Left kidney (tissue), 2 donors: ENCODE measurements around the gene YKT6. TPM values are rescaled to one million over a fixed set of nuclear protein-coding genes. Genes with fewer than 3 reads are reported as not detected.

ENCODE experiments used
- DNase-seq: peaks from one replicate; pipeline ENCODE4 v3.0.0-alpha.2; 2013
- polyA plus RNA-seq: library from polyadenylated mRNA; unstranded; fragments of 120-200 nt; gene quantifications from one replicate; pipeline ENCODE4 v1.2.1, GENCODE V29; 2013; ENCODE audit not compliant: insufficient read length

The YKT6 gene
- polyA plus RNA-seq, 1 donor, result 82.7 TPM

DNA sequence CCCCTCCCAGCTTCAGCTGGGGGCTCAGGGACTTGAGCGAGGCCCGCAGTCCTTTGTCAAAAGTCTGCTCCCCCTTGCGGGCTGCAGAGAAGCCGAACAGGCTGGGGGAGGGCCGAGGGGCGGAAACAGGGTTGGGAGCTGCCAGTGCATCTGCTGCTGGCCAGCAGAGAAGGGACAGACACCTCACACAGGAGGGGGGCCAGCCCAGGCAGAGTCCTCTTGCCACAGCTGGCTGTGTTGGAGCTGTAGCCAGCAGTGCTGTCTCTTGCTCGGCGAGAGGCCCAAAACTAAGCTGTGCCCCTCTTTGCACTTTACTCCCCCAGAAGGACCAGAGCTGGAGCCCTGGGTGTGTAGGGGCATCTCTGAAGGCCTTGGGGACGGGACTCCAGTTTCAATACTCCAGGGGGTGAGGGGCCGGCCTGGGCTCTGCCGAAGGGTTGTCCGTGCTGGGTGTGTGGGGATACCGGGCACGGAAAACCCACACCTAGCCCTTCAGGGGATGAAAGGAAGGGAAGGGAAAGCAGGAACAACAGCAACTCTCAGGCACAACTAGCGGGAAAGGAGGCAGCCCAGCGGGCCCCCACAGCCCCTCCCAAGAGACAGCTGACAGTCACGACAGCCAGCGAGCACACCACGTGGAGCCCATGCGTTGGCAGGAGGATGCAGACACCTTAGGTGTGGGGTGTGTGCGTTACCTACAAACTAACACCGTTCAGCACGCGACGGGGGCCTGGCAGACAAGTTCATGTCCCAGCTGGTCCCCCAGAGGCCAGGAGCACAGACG, 17.8 kb downstream of the YKT6 start:
- no peak for DNase-seq

DNA sequence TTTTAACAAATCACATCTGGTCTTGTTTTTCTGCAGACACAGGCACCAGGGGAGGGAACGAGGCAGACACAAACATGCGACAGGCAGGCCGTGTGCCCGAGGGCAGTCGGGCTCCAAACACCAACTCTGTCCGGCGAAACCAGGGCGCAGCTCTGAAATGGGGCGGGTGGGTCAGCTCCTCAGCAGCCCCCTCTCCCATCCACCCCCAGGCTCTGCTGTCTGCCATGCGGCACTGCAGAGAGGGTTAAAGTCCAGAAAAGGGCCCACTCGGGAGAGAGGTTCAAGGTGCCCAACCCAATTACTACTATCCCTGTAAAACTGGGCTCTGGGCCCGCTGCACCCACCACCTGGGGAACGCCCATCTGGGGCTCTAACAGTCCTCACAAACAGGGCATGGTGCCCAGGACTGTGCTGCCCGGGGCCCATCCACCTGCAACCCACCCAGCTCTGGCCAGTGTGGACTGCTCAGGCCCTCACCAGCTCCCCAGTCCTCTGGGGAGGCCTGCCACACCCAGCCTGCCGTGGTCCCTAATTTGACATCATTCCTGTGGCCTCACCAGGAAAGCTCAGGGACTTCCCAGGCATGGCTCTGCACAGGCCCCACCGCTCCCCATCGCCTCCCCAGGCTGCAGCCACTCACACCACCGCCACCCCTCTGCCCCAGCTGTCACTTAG, 18.7 kb downstream of the YKT6 start:
- DNase-seq, result no peak

DNA sequence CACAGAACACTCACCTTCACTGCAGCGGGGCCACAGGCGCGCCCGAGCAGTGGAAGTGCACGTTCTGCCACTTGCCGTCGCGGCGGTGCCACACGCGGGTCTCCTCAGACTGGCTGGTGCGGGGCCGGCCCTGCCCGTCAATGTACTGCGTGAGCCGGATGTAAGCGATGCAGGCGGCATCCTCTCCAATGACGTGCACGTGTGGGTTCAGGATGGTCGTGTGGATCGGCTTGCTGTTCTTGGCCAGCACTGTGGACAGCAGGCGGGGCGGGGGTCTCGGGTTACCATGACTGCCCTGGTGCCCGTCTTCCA, 19.2 kb downstream of the YKT6 start:
- no peak for DNase-seq

DNA sequence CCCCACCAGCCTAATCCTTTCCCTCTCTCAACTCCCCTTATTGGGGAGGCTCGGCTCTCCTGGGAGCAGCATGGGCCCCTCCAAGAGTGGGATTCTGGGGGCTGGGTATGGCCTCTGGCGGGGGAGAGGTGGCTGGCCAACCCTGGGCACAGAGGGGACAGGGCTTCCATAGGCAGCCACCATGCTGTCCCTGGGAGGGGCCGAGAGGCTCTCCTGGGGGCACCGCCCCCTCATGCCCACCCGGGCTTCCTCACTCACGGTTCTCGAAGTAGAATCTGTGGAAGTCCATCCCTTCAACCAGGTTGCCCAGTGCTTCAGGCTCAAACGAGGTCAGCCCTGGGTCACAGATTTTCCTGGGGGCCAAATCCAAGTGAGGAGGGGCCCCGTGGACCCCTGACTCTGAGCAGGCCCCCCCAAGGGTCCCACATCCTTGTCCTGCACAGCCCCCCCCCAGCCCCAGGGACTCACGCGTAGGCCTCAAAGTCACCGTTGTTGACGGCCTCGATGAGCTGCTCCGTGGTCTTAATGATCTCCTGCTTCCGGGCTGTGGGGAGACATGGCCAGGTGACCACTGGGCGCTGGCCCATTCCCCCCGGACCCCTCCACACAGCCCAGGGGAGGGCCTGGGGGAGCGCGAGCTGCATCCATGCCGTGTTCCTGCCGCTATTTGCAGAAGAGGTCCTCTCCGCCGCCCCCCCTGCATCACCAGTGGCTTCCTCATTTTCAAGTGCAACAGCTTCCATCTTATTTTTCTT, 19.8 kb downstream of the YKT6 start:
- no peak for DNase-seq

GRCh38 chr7:44221231-44221791, 20.5 kb downstream of the YKT6 start:
- DNase-seq, result no peak

DNA sequence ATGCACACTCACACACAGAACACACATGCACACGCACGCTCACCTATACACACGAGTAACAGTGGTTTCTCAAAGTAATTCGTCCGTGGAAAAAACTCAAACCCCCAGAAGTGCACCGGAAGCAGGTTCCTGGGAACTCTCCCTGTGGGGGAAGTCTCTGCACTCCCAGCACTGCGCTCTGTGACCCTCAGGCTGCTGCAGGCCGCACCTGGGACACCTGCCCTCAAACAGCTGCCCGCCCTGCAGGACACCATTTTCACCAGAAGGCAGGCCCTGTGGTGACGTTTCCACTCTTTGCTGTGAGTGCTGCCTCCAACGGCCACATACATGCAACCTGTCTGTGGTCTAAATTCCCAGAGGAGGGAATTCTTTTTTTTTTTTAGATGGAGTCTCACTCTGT, 21.3 kb downstream of the YKT6 start:
- DNase-seq, result no peak

GRCh38 chr7:44222776-44223261, 22.0 kb downstream of the YKT6 start:
- DNase-seq, result no peak

- no peak for DNase-seq
These were observed 22.7 kb downstream of the YKT6 start for GRCh38 chr7:44223362-44224079.

DNA sequence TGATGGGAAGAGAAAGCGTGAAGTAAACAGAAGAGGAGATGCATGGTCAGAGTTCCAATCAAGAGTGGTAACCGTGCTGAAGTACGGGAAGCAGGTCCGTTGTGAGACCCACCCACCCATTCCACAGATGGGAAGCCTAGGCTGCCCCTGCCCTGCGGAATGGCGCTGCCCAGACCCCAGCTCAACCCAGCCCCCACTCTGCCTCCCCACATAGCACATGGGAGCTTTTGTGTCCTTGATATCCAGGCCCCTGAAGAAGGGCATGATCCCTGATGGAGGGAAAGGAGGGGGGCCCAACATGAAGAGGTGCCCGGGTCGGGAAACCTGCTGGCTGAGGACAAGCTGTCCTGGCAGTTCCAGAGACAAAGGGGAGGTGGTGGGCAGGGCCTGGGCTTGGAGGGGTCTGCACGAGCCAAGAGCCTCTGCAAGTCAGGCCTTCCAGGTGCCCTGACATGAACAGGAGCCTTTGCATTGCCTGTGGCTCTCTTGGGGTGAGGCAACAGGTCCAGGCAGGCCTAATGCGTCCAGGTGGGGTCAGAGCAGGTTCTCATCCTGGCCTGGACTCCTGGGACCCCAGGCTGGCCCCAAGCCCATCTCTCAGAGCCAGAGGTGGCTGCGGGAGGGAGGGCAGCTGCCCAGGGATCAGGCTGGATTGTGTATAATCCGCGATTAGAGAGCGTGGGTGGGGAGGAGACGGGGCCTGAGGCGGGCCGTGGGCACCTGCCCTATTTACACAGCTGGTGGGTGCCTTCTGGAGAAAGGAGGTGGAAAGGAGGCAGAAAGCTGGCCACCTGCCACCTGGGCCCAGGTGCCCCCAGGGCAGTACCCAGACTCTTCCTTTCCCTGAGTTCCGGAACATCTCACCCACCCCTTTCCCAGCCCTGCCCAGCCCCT, 23.5 kb downstream of the YKT6 start:
- DNase-seq, result no peak

DNA sequence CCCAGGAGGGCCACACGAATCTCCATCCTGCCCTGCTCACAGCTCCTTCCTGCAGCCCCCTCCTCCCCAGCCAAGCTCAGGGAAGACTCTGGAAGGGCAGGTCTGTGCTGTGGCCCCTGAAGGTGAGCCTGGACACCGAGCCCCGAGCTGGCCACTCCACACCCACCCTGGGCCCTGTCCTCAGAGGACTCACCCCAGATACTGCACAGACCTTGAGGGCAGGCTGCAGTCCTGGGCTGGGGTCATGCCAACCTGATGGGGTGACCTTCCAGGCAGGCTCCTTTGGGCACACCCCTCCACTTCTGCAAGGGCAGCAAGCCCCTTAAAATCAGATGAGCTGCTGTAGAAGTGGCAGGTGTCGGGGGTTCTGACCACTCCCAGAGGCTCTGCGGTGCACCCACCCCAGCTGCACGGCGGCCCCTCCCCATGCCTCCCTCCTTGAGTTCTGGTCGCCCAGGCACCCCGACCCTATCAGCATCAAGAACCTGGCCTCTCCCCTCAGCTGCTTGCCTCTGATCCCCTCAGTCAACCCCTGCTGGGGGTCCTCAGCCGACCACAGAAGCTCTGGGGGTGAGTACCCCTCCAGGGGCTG, 24.3 kb downstream of the YKT6 start:
- DNase-seq, result no peak

DNA sequence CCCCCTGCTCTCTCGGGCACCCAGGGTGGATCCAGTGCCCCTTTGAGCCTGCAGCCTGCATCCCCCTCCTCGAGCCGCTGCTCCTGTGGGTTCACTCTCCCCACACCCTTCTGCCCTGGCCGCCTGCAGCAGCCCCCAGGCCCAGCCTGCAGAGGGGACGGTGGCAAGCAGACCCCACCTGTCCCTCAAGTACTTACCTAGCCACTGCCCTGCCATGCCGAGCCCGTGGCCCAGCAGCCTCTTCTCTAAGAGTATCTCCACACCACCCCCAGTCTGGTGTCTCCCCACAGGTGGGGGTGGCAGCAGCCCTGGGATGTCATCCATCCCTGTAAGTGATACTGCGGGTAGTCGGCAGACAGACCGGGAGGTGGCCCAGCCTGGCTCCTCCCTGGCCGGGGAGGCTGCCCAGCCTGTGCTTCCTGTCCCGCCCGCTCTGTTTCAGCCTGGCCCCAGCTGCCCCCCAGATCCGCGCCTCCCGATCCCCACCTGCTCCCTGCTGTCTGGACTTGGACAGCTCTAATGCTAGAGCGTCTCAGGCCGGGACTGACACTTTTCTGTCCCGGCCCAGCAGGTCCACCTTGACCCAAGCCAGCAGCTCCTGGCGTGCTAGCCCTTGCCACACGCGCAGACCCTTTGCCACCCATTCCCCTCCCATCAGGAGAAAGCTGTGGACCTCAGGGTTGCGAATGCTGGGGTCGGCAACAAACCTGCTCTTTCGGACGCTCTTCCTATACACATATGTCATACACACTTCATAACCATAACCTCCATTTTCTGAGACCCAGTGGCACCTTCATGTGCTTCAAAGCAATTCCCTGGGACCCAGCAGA, 25.0 kb downstream of the YKT6 start:
- no peak for DNase-seq

- no peak for DNase-seq
These were observed 25.6 kb downstream of the YKT6 start for GRCh38 chr7:44226396-44226753.

DNA sequence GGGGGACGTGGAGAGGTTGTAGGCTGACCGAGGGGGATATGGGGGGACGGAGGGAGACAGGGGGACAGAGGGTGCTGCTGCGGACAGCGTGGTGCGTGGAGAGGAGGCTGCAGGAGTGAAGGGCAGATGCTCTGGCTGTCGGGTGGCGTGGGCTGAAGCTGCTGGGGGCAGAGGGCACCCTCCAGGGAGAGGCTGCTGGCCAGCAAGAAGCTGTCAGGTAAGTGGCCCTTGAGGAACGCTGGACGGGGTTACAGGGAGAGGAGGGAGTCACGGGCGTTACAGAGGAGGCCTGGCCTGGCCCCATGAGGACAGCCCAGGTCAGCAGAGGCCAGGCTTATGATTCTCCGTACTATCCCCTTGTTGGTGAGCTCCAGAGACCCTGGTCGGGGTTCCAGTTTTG, 27.1 kb downstream of the YKT6 start:
- no peak for DNase-seq

DNA sequence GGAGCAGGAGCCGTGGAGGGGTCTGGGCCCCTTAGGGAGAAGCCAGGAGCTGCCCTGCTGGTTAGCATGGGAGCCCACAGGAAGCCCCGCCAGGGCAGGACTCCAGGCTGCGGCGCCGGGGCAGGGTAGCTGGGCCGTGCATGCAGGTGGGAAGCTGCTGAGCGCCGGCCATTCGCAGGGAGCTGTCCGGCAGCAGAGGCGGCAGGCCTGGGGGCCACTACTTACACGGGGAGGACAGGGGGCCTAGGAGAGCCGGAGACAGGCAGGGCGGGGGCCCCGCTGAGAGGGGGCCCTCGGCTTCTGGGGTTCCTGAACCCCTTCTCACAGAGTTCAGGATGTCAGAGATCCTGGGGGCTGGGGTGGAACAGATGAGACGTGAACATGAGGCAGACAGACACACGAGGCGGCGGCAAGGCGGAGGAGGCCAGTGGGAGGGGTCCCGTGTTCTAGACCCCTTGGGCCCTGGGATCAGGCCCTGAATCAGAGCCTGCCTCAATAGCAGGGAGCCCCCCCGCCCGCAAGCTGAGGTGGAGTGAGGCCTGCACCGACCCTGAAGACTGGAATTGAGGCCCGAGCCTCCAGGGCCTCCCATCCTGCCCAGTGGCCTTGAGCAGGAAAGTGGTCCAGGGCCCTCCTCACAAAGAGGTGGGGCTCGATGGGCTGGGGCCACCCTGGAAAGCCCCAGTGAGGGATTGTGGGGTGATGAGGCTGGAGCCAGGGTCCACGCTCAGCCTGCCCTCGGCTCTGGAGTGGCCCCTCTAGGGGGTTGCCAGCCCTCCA, 28.0 kb downstream of the YKT6 start:
- DNase-seq, result no peak

DNA sequence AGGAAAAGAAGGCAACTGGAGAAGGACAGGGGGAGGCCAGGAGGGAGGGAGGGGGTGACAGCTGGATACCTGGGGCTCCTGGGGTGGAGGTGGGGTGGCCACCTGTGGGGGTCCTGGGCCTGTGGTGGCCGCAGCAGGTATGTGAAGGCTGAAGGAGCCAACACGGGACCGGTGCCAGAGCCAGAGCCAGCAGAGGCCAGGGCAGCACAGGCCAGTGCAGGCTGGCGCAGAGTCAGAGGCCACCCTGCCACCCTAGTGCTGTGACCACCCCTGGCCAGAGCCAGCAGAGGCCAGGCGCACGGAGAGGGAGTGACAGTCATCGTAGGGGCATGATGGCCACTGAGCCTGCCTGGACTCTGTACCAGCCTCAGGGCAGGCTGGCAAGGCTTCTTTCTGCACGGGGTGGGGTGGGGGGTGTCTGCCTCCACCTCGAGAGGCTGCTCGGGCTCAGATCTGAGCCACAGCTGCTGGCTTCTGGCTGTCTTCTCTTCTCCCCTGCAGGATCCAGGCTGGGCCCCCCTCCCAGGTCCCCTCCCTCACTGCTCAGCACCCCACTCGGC, 28.8 kb downstream of the YKT6 start:
- DNase-seq, result no peak

DNA sequence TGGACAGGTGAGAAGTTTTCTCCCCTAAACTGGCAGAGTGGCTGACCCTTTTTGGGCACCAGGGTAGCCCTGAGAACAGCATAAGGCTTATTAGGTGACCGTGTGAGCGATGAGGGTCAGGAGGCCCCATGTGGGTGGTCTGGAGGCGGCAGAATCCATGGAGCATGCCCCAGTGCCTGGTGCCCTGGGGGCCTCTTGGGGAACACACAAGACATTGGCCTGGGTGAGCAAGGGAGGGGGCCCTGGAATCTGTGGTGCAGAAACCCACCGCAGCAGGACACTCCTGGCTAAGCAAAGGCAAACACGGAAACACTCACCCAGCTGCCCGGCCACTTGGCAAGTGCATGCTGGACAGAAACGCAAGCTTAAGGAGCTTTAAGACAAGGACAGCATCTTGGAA, 29.5 kb downstream of the YKT6 start:
- no peak for DNase-seq

GRCh38 chr7:44231088-44231487, 30.3 kb downstream of the YKT6 start:
- DNase-seq, result no peak

- DNase-seq, result no peak
These were observed 31.6 kb downstream of the YKT6 start for GRCh38 chr7:44232396-44232795.
